GM21528 (cell line): ENCODE data around the gene ACTR8.

Source experiments
- ATAC-seq: cut with Tn5 transposase; IDR thresholded peaks from one replicate; pipeline ENCODE4 v1.9.1; 2021; ENCODE audit warnings: mild to moderate bottlenecking, moderate library complexity; ENCODE audit not compliant: unreplicated experiment, low FRiP score

The ACTR8 gene

DNA sequence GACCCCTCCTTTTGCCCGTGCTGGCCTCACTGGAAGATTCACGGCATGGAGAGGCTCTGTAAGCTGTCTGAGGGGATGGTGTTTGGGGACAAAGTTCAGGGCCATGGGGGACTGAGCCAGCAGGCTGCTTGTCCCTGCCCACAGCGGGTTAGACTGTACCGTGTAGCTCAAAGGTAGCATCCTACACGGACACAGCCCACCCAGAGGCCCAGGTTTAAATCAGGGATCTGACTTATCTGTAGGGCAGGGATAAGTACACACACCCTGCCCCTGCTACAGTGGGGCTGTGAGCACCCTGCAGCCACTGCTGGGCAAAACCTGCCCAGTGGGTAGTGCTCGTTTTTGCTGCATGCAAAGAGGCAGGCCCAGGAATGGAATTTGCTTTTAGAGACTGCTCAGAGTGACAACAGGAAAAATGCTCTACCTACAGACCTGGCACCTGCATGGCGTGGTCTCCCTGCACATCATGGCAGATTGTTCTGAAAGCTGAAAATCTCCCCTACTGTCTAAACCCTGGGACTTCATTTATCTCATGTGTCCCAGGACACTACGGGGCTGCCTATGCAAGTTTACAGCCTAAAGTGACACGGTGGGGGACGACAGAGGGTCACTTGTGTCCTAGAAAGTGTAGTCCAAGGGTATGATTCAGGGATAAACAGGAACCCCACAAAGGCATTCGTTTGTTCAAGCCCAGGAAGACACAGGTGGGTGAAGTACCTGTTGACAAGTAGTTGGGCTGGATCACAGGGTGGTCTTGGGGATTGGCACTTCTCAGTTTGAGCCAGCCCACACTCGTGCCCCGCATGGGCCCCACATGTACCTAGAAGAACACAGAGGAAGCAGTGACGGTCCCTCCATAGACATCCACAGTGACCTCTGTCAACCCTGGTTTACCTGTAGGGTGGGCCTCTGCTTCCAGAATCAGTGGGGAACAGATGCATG is 63.5 kb downstream of the ACTR8 start:
- ATAC-seq: no peak

DNA sequence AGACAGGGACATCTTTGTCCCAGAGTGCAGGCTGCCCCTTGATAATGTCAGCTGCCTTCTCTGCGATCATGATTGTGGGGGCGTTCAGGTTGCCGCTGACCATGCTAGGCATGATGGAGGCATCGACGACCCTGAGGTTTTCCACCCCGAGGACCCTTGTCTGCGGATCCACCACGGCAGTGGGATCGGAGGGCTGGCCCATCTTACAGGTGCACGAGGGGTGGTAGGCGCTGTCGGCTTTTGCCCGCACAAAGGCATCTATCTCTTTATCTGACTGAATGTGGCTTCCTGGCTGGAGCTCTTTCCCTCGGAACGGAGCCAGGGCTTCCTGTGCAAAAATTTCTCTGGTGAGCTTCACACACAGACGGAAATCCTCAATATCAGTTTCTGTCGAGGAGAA is 64.1 kb downstream of the ACTR8 start:
- ATAC-seq: no peak

DNA sequence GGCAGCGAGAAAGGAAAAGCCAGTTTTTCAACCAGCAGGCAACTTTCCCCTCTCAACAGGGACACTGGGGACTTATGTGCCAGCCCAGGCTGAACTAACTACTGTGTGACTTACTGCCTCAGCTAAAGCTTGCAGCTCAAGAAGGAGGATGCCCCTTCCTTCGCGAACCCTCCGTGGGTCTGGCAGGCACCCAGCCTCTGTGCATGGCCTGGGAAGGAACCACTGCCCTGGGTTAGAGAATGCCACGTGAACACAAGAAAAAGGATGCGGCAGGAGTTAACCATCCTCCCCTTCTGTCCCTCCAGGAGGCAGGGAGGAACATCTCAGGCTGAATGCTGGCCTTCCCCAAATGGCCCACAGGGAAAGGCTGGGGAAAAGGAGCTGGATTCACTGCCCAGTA is 64.7 kb downstream of the ACTR8 start:
- ATAC-seq: no peak
